HG03066 (cell line): ENCODE results near the gene RPTOR.
"Not testable (repeated sequence)": the region's sequence is repeated elsewhere in the genome, so short reads cannot be mapped to it uniquely, and the experiment has no call there.

ENCODE experiments used
- ATAC-seq: cut with Tn5 transposase; IDR thresholded peaks from one replicate; pipeline ENCODE4 v1.9.1; 2021; ENCODE audit warnings: low read depth; ENCODE audit not compliant: unreplicated experiment

Gene RPTOR

DNA sequence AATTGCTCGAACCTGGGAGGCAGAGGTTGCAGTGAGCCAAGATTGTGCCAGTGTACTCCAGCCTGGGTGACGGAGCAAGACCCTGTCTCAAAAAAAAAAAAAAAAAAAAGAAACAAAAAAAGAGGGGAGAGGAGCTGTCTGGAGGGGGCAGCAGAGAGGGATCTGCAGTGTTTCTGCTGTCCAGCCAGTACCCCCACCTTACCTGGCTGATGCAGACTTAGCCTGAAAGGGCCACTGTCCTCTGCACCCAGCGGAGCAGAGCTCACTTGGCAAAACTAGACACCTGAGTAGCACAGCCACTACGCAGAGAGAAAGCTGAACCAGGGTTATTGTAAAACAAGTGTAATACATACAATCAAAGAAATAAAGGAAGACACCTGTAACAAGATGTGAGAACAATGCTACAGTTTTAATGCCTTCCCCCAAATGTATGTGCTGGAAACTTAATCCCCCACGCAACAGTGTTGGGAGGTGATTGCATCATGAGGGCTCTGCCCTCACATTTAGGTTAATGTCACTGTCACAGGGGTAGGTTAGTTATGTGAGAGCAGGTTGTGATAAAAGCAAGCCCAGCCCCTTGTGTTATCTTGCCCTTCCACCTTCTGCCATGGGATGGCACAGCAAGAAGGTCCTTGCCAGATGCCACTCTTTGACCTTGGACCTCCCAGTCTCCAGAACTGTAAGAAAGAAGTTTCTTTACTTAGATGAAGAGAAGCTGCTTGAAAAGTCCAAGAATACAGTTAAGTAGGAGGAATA lies 211.2 kb downstream of the RPTOR start:
- ATAC-seq: no peak

DNA sequence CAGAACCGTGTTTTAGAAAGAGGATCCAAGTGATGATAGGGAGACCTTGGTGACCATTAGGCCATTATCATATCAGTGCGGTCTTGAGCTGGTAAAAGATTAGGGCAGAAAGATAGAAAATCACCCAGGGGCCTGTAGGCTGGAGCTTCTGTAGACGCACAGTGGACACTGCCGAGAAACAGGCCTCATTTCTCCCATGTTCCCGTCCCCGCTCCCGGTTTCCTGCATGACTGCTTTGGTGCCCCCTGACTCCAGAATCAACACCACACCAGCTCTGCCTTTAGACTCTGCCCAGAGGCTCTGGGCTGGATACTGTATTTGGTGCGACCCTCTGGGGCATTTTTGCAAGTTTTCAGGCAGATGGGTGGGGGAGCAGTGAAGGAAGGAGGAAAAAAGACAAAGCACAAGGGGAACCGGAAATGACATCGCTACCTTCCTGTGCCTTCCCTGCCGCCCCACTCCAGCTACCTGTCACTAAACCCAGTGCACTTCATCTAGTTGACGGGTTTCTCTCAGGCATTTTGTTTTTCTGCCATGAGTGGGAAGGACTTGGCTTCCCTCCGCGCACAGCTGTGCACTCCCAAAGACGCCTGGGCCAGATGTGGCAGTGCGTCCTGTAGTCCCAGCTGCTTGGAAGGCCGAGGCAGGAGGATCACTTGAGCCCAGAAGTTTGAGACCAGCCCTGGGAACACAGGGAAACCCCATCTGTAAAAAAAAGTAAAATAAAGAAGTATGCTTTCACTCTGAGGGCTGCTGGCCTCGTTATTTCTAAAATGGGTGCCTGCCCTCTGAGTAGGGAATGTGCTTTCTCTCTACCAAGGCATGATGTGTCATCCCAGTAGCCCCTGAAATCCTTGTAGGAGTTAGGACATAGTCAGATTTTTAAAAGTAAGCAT lies 214.1 kb downstream of the RPTOR start:
- ATAC-seq: no peak

DNA sequence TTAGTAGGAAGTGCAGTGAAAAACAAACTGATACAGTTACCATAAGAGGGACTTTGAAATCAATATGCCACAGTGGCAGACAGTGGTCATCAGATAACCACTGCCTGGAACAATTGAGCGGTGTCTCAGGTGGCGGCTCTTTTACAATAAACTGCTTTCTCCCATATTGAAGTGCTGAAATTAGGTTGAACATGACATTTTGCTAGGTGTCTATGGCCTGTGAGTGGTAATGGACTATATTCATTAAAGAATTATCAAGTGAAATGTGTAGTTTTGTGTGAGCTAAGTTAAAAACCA lies 214.7 kb downstream of the RPTOR start:
- no peak for ATAC-seq

DNA sequence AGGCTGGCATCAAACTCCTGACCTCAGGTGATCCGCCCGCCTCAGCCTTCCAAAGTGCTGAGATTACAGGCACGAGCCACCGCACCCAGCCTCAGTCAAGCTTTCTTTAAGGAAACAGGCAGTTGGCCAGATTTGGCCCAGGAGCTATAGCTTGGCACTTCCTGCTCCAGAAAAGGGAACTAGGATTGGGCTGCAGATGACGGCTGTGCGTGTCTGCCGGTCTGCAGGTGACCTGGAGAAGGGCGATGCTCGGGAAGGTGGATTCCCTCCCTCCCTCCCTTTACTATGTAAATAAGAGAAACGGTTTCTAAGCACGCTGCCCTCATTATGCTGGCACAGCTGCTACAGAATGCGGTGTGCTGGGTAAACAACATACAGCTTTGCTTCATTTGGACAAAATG lies 215.9 kb downstream of the RPTOR start:
- ATAC-seq: no peak

DNA sequence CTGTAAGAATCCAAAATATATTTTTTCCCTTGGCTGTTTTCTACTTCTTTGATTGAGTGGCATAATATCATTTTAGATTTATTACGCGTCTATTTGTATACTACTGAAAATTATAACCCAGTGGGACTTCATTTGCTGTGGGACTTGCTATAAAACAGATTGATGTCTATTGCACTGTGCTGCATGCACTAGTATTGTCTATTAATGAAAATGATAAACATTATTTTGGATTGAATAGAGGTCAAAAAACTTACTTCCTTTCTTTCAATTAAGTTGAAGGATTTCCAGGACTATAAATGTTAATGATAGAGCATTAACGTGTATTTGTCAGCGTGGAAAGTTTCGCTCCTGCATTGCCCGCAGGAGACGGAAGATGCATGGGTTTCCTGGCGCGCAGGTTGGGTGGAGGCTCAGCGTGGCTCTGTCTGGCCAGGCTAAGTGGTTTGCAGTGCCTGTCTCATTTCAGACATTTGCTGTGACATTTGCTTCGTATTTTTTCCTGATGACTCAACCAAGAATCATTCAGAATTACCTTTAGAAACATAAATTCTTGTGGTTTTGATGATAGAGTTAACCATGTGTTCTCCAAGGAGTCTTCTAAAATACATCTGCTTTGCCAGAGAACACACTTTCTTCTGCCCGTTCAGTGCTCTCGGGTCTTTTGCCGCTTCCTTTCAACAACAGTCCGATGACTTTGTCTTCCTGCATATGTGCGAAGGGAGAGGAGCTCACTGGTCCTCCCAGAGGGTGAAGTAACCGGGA lies 216.7 kb downstream of the RPTOR start:
- ATAC-seq: no peak

DNA sequence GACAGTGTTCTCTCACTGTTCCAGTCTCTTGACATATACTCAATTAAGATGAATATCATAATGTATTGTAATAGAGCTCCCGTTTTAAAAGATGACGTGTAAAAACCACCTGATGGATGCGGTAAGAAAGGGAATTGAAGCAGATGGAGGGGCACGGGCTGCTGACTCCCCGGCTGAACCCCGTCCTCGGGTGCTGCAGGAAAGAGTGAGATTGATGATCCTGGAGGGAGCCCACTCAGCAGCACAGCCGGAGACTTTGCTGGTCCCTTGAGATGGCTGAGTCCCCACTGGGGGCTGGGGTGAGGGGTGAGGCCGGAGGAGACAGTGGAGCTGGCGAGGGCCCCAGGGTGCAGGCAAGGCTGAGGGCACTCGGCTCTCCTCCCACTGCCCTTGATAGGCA lies 217.4 kb downstream of the RPTOR start:
- no peak for ATAC-seq

DNA sequence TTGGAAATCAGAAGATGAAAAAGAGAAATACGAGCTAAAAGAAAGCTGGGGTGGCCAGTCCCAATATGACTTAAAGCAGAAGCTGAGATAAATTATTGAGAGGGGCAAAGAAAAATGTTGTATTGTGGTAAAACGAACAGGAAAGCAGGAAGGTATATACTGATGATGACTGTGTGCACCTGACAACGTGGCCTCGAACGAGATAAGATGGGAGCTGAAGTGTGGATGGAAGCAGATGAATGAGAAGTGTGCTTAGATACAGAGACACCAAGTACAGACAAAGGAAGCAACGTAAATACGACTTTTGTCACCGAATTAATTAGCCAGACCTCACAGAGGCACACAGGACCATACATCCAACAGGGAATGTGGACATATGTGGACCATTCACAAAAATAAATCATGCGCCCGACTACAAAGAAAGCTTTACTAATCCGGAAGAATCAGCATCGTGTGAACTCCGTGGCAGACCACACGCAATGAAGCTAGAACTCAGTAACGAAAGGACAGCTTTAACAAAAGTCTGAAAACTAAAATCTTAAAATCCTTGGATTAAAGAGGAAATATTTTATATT lies 218.7 kb downstream of the RPTOR start:
- ATAC-seq: no peak

DNA sequence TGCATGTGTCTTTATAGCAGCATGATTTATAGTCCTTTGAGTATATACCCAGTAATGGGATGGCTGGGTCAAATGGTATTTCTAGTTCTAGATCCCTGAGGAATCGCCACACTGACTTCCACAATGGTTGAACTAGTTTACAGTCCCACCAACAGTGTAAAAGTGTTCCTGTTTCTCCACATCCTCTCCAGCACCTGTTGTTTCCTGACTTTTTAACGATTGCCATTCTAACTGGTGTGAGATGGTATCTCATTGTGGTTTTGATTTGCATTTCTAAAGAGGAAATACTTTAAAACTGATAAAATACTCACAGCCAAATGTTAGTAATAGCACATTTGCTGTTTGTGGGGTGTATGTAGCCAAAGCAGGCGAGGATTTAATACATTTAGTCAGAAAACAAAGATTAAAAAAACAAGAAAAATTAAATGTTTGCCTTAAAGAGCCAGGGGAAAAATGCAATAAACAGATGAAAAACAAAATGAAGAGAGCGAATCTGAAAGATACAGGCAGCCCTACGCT lies 220.0 kb downstream of the RPTOR start:
- ATAC-seq: not testable (repeated sequence)

DNA sequence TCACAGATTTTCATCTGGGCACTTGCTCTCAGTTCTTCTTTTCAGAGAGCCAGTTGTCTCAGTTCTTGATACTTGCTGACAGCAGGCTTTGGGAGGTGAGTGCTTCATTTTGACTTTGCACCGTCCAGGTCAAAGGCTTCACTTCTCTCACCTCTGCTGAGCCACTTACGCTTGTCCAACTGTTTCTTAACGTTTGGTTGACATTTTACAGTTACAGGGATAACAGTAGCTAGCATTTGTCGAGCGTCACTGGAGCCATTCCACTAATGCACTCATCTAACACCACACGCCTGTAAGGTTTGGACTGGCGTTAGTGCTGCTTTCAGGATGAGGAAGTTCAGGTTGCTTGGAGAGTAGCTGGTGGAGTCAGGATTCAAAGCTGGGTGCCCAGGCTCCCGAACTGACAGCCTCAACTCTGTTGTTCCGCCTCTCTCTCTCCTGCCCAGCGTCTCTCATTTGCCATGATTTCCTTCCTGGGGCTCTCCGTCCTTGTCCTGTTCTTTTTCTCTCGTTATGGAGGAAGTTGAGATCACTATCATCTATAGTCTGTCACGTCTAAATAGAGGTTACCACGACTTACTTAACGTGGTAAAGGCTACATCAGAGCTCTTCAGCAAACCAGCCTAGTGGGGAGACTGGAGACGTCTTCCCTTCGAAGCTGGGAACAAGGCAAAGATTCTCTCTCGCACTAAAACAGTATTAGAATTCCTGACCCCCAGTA lies 220.8 kb downstream of the RPTOR start:
- no peak for ATAC-seq

DNA sequence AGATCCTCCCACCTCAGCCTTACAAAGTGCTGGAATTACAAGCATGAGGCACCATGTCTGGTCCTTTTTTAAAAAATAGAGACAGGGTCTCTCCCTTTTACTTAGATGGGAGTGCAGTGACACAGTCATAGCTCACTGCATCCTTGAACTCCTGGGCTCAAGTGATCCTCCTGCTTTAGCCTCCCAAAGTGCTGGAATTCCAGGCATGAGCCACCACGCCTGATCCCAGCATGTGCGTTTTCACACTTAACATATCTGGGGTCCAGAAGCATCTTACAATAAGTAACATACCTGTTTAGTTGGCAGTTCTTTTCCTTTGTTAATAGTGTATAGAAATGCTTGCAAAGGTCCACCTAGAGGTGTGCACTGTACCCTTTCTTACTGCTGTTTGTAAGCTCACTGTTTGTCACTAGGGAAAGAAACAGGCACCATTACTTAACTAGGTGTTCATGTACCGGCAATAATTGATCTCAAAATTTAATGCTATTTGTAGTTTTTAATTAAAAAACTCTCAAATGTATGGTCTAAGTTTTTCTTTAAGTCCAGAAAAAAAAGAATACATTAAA lies 221.7 kb downstream of the RPTOR start:
- no peak for ATAC-seq

DNA sequence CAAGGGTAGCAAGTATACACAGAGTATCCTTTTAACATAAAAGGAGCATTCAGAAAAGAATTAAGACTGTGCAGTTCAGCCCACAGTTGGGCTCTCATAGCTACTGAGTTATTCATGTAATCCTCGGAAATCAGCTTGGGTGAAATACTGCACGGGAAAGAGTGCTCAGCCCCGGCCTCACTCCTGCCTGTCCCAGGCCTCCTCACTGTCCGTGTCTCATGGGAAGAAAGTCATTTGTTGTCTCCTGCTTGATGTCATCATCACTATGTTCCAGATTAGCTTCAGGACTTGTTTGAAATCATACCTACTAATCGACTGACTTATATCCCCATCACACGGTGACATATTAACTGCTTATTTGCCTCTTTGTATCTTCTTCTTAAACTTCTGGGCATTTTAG lies 223.8 kb downstream of the RPTOR start:
- no peak for ATAC-seq

DNA sequence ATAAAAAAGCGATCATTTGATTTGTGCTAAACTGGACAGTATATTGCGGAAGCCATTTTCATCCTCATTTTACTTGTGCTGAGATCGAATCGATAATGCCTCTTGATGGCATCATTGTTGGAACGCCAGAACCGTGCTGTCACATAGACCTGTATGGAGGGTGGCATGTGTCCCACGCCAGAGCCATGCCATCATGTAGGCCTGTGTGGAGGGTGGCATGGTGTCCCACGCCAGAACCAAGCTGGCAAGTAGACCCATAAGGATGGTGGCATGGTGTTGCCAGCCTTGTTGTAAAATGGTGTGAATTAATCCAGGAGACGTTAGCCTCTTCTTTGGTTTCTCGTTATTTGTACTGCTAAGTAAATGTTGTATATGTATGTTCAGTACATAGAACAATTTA lies 224.3 kb downstream of the RPTOR start:
- no peak for ATAC-seq

DNA sequence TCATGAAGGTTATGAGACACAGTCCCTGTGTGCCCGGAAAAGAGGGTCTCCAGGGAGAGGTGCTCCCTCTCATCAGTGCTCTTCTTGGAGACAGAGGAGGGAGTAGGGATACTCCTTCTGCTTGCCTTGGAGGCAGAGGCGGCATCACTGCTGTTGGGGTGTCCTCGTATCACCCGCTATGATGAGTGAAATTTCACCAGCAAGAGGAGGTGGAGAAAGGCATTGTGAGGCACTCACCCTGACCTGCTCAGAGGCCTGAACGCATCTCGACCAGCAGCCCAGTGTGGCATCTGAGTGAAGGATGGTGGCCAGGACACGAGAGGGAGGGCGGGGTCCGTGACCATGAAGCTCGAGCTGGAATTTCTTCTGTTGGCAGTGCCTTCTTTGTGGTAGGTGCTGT lies 224.9 kb downstream of the RPTOR start:
- no peak for ATAC-seq

DNA sequence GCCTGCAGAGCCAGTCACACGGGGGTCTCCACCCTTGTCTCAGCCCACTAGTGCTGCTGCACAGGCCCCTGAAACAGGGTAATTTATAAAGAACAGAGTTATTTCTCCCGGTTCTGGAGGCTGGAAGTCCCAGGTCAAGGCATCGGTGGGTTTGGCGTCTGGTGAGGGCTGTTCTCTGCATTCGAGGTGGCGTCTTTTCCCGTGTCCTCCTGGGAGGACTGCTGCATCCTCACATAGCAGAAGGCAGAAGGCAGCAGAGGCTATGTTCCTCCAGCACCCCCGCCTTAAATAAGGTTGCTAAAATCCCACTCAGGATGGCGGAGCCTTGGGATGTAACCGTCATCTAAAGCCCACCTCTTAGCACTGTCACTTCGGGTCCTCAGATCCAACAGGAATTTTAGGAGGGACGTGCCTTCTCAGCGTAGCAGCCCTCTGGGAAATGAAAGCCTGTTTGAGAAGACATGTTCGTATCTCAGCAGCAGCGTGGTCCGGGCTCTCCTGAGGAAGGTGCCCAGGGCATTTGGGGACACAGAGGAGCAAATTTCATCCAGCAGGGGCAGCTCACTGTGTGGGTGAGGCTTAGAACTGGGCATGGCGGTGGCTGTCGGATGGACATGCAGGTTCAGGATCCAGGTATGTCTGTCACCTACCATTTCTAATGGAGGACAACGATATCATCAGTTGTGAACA lies 225.4 kb downstream of the RPTOR start:
- ATAC-seq: no peak

DNA sequence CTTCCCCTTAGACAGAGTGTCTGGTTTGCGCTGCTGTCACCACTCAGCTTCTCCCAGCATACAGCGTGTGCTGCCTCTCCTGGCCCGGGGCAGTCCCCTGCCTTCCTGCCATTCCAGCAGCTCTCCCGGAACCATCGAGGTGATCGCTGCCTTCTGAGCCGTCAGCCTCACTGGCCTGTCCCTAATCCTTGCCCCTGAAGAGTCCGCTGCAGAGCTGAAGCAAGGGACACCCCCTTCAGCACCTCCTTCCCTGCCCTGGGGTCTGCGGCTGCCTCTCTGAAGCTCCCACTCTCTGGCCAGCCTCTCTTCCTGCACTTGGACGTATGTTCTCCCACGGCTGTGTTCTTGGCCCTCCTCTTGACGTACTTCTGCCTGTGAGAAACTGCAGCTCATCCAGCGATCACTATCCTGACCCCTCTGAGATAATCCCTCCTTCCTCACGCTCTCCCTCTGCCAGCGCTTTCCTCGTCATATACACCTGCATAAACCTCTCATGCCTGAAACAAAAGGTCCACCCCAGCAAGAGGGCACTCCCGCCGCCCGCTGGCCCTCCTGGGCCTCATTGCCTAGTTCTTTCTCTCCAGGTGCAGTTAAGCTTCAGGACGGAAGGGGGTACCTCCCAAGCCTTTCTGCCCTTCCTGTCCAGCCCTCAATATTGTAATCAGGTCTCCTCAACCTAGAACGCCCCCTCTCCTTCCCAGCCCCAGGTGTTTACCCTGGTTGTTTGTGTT lies 226.4 kb downstream of the RPTOR start:
- no peak for ATAC-seq

DNA sequence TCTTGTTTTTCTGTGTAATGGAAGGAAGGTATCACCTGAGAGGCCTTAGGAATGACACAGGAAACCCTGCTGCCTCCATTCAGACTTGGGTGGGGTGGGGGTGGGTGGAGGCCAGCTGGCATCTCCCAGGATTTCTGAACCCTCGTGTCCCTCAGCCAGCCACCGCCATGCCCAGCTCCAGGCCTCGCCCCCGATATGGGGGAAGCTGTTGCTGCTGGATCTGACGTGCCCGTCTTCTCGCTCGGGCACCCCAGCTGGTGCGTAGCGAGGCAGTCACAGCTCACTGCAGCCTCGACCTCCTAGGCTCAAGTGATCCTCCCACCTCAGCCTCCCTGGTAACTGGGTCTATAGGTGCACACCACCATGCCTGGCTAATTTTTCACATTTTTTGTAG lies 227.0 kb downstream of the RPTOR start:
- ATAC-seq: no peak

DNA sequence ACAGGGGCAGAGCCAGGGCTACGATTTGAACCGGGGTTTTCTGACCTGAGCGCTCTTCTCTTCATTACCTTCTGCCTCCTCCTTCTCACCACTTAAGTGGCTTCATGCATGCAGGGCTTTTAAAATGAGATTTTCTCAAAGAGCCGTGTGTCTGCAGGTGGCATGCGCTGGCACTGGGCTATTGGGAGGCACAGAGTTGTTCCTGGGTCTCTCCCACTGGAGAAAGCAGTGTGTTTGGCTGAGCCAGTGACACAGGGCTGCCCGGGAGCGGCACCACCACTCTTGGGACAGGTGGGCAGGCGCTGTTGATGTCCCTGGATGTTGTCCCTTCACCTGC lies 228.2 kb downstream of the RPTOR start:
- no peak for ATAC-seq

DNA sequence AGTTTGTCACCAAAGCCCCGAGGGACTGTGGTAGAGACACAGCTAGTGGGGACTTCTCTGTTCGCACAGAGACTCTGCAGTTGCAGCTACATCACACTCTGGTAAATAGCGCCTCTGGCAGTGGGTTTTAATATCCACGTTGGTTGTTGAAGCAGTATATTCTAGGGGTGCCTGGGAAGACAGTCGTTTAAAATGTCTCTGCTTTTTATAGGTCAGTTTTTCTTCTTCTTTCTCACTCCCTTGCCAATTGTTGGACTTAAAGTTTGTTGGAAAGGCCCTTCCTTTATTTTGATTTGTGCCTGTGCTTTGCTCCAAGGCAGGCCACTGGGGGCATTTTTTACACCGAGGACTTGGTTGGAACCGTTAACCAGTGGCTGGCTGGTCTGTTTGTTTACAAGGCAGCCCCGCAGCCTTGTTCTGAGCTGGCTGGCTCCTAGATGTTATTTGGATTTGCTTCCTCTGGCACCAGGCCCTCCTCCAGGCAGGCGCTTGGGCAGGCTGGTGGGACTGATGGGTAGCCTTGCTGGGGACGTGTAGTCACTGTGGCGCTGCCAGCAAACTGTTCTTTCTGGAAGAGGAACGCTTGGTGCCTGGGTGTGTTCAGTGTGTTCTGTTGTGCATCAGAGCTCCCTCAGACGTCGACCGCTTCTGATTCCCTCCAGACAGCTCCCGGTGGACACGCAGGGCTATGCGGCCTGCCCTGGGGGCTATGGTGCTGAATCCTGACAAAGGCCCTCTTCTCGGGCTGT lies 228.8 kb downstream of the RPTOR start:
- no peak for ATAC-seq
